Neuronal stem cell (in vitro differentiated cells): ENCODE measurements around the gene BCAS3.

ENCODE experiments used
- DNase-seq: peaks from one replicate; pipeline ENCODE4 v3.0.0-alpha.2; 2013; ENCODE audit warnings: low spot score
- H2AFZ ChIP-seq: one replicate; pipeline ENCODE4 v1.6.1; 2013; ENCODE audit warnings: mild to moderate bottlenecking, low read length, inconsistent platforms
- H2AK5ac ChIP-seq: 2 replicates; pipeline ENCODE4 v1.6.1; 2013; ENCODE audit warnings: low read depth, mild to moderate bottlenecking, inconsistent platforms, low read length, moderate library complexity, mixed read lengths
- H2BK120ac ChIP-seq: 2 replicates; pipeline ENCODE4 v1.6.1; 2013; ENCODE audit warnings: low read depth, mild to moderate bottlenecking, inconsistent platforms, low read length, moderate library complexity, mixed read lengths
- H2BK12ac ChIP-seq: one replicate; pipeline ENCODE4 v1.6.1; 2013; ENCODE audit warnings: low read length, inconsistent platforms
- H2BK15ac ChIP-seq: 2 replicates; pipeline ENCODE4 v1.6.1; 2013; ENCODE audit warnings: mild to moderate bottlenecking, low read length, inconsistent platforms, mixed read lengths
- H2BK5ac ChIP-seq: one replicate; pipeline ENCODE4 v1.6.1; 2013; ENCODE audit warnings: inconsistent platforms, mild to moderate bottlenecking, low read length, moderate library complexity
- H3K14ac ChIP-seq: one replicate; pipeline ENCODE4 v1.6.1; 2013; ENCODE audit warnings: low read length, inconsistent platforms
- H3K18ac ChIP-seq: 2 replicates; pipeline ENCODE4 v1.6.1; 2013; ENCODE audit warnings: low read length, inconsistent platforms
- H3K23ac ChIP-seq: 2 replicates; pipeline ENCODE4 v1.6.1; 2013; ENCODE audit warnings: low read depth, mild to moderate bottlenecking, mixed read lengths, low read length, inconsistent platforms; ENCODE audit not compliant: poor library complexity
- H3K27ac ChIP-seq: replicated peaks from 3 replicates; pipeline ENCODE4 v1.5.1; 2013; ENCODE audit warnings: low read length, inconsistent platforms
- H3K27me3 ChIP-seq, 3 experiments: 2 replicates each; pipeline ENCODE4 v1.6.1; 2013; ENCODE audit warnings: low read length in 3 of 3, mild to moderate bottlenecking in 2 of 3, inconsistent platforms in 1 of 3, low read depth in 1 of 3, mixed read lengths in 1 of 3, moderate library complexity in 1 of 3; ENCODE audit not compliant: control insufficient read depth in 3 of 3, insufficient read depth in 3 of 3
- H3K36me3 ChIP-seq, 2 donors: replicated peaks in 1 of 2; 2 replicates each; pipeline ENCODE4 v1.6.1; 2013; ENCODE audit warnings: low read length in 2 of 2; ENCODE audit not compliant: control insufficient read depth in 2 of 2, insufficient read depth in 2 of 2
- H3K4ac ChIP-seq: 2 replicates; pipeline ENCODE4 v1.6.1; 2013; ENCODE audit warnings: inconsistent platforms, mild to moderate bottlenecking, low read length, moderate library complexity
- H3K4me1 ChIP-seq, 2 donors: 1 replicate in 1 of 2; 2 replicates in 1 of 2; pipeline ENCODE4 v1.6.1; 2013; ENCODE audit warnings: low read length in 2 of 2, low read depth in 1 of 2; ENCODE audit not compliant: control insufficient read depth in 2 of 2, insufficient read depth in 1 of 2
- H3K4me2 ChIP-seq: one replicate; pipeline ENCODE4 v1.6.1; 2013; ENCODE audit warnings: mild to moderate bottlenecking, low read length, inconsistent platforms; ENCODE audit not compliant: insufficient read depth, poor library complexity, severe bottlenecking
- H3K4me3 ChIP-seq, 2 donors: 2 replicates each; pipeline ENCODE4 v1.5.1; 2013; ENCODE audit warnings: low read length in 2 of 2, mild to moderate bottlenecking in 2 of 2, inconsistent platforms in 1 of 2, moderate library complexity in 1 of 2
- H3K79me1 ChIP-seq: one replicate; pipeline ENCODE4 v1.6.1; 2013; ENCODE audit warnings: low read depth, mild to moderate bottlenecking, inconsistent platforms, low read length, moderate library complexity
- H3K9ac ChIP-seq: one replicate; pipeline ENCODE4 v1.6.1; 2013; ENCODE audit warnings: mild to moderate bottlenecking, low read depth, low read length, inconsistent platforms; ENCODE audit not compliant: poor library complexity
- H3K9me3 ChIP-seq, 2 donors: replicated peaks in 1 of 2; 2 replicates each; pipeline versions ENCODE3 to v1.6.1; 2013; ENCODE audit warnings: low read length in 2 of 2, mild to moderate bottlenecking in 2 of 2, inconsistent platforms in 1 of 2, low read depth in 1 of 2, mixed read lengths in 1 of 2, moderate library complexity in 1 of 2; ENCODE audit not compliant: control insufficient read depth in 2 of 2, insufficient read depth in 1 of 2
- H4K8ac ChIP-seq: one replicate; pipeline ENCODE4 v1.6.1; 2013; ENCODE audit warnings: low read depth, mild to moderate bottlenecking, inconsistent platforms, low read length, moderate library complexity
- H4K91ac ChIP-seq: one replicate; pipeline ENCODE4 v1.6.1; 2013; ENCODE audit warnings: low read length, low read depth, mild to moderate bottlenecking, inconsistent platforms; ENCODE audit not compliant: poor library complexity
- WGBS, 2 donors: extraction: QIAGEN DNeasy Blood & Tissue Kit; methylation state at CpG; one replicate each; pipeline ENCODE4 v1.1.7; 2013; ENCODE audit warnings: missing lambda C conversion rate in 2 of 2, mixed read lengths in 1 of 2; ENCODE audit not compliant: insufficient read length in 2 of 2, insufficient replicate concordance in 1 of 2; ENCODE audit errors: extremely low coverage in 2 of 2; 5-methylcytosine and 5-hydroxymethylcytosine counted together

Gene BCAS3

GRCh38 chr17:61267847-61268246 lies 590.2 kb downstream of the BCAS3 start:
- Histone ChIP-seq H3K23ac (no peak overlapping the region), H2BK5ac (no peak overlapping the region), H3K27ac (no peak overlapping the region), H3K4me2 (no peak overlapping the region), H2AK5ac (no peak overlapping the region), H3K79me1 (no peaks in the 10 kb centered on the region), H3K4ac (no peak overlapping the region), H2BK12ac (no peak overlapping the region), H2AFZ (no peak overlapping the region), H3K9ac (no peak overlapping the region), H3K14ac (no peak overlapping the region), H3K4me1 (no peaks in the 10 kb centered on the region), H2BK120ac (no peak overlapping the region), H3K9me3 (no peaks in the 10 kb centered on the region), H4K91ac (no peak overlapping the region), H3K18ac (no peak overlapping the region), H3K27me3 (no peaks in the 10 kb centered on the region), H3K4me3 (no peak overlapping the region), H3K36me3 (no peaks in the 10 kb centered on the region), H4K8ac (no peak overlapping the region), H2BK15ac (no peak overlapping the region)
- DNase-seq: no peak
- WGBS, 2 donors: no CpG with 5 or more reads among the region's 5 CpGs

- no peak overlapping the region for H4K8ac ChIP-seq
- H3K27me3 ChIP-seq: no peaks in the 10 kb centered on the region
- H3K27ac ChIP-seq: no peak overlapping the region
- H2BK120ac ChIP-seq: no peak overlapping the region
- H3K4me1 ChIP-seq: no peaks in the 10 kb centered on the region
- H2BK12ac ChIP-seq: no peak overlapping the region
- no peak overlapping the region for H2BK15ac ChIP-seq
- no peak overlapping the region for H2AFZ ChIP-seq
- H2AK5ac ChIP-seq: no peak overlapping the region
- H3K23ac ChIP-seq: no peak overlapping the region
- H3K79me1 ChIP-seq: no peaks in the 10 kb centered on the region
- no peak overlapping the region for H2BK5ac ChIP-seq
- WGBS, 2 donors: no CpG with 5 or more reads among the region's 5 CpGs
- H3K18ac ChIP-seq: no peak overlapping the region
- no peak overlapping the region for H3K4ac ChIP-seq
- no peak overlapping the region for H3K9ac ChIP-seq
- no peak overlapping the region for H3K14ac ChIP-seq
- no peaks in the 10 kb centered on the region for H3K36me3 ChIP-seq
- no peak for DNase-seq
- H3K4me2 ChIP-seq: no peak overlapping the region
- H4K91ac ChIP-seq: no peak overlapping the region
- no peaks in the 10 kb centered on the region for H3K9me3 ChIP-seq
- H3K4me3 ChIP-seq: no peak overlapping the region
Measured at GRCh38 chr17:61275395-61275794, 597.7 kb downstream of the BCAS3 start.

- Histone ChIP-seq H3K23ac (no peak overlapping the region), H3K4me3 (no peak overlapping the region), H2BK15ac (no peak overlapping the region), H2BK120ac (no peak overlapping the region), H3K27ac (no peak overlapping the region), H2AK5ac (no peak overlapping the region), H3K27me3 (no peaks in the 10 kb centered on the region), H3K9me3 (no peaks in the 10 kb centered on the region), H3K36me3 (no peaks in the 10 kb centered on the region), H2BK12ac (no peak overlapping the region), H4K8ac (no peak overlapping the region), H3K4ac (no peak overlapping the region), H3K4me1 (no peaks in the 10 kb centered on the region), H3K18ac (no peak overlapping the region), H3K4me2 (no peak overlapping the region), H2BK5ac (no peak overlapping the region), H3K9ac (no peak overlapping the region), H3K79me1 (no peaks in the 10 kb centered on the region), H4K91ac (no peak overlapping the region), H3K14ac (no peak overlapping the region), H2AFZ (no peak overlapping the region)
- no peak for DNase-seq
- WGBS, 2 donors: no CpG with 5 or more reads among the region's 2 CpGs
Measured at GRCh38 chr17:61276806-61277205, 599.2 kb downstream of the BCAS3 start.

- H2BK15ac ChIP-seq: no peak overlapping the region
- H3K4me2 ChIP-seq: no peak overlapping the region
- no CpG with 5 or more reads among the region's 1 CpG for WGBS, 2 donors
- no peak overlapping the region for H3K4ac ChIP-seq
- H2AFZ ChIP-seq: no peak overlapping the region
- no peaks in the 10 kb centered on the region for H3K79me1 ChIP-seq
- no peak overlapping the region for H3K18ac ChIP-seq
- no peak overlapping the region for H3K23ac ChIP-seq
- no peaks in the 10 kb centered on the region for H3K27me3 ChIP-seq
- no peak overlapping the region for H2BK12ac ChIP-seq
- no peak overlapping the region for H3K9ac ChIP-seq
- no peak overlapping the region for H3K27ac ChIP-seq
- no peak overlapping the region for H3K4me3 ChIP-seq
- no peak overlapping the region for H2AK5ac ChIP-seq
- no peak overlapping the region for H2BK120ac ChIP-seq
- H4K91ac ChIP-seq: no peak overlapping the region
- H4K8ac ChIP-seq: no peak overlapping the region
- H3K14ac ChIP-seq: no peak overlapping the region
- peaks cover 0 to under 1% of the 10 kb centered on the region in 2 donors for H3K4me1 ChIP-seq
- no peak for DNase-seq
- H3K9me3 ChIP-seq: no peaks in the 10 kb centered on the region
- H3K36me3 ChIP-seq: no peaks in the 10 kb centered on the region
- H2BK5ac ChIP-seq: no peak overlapping the region
Measured at GRCh38 chr17:61279476-61280145, 602.0 kb downstream of the BCAS3 start.
